HG03097 (cell line): Measurements from ENCODE around the gene HDAC7.

ENCODE experiments used
- ATAC-seq: cut with Tn5 transposase; IDR thresholded peaks from one replicate; pipeline ENCODE4 v1.9.1; 2021; ENCODE audit not compliant: unreplicated experiment, low FRiP score

The HDAC7 gene

GRCh38 chr12:47819896-47820630 is at the start of gene HDAC7:
Gene HDAC7, minus strand, starts transcription at chr12:47819903. Its CDS starts 118 bp downstream, at chr12:47819785.
- ATAC-seq, result no peak

- peak; percentile 70 for ATAC-seq
These were observed 48.9 kb upstream of the HDAC7 start for GRCh38 chr12:47868552-47869031.

DNA sequence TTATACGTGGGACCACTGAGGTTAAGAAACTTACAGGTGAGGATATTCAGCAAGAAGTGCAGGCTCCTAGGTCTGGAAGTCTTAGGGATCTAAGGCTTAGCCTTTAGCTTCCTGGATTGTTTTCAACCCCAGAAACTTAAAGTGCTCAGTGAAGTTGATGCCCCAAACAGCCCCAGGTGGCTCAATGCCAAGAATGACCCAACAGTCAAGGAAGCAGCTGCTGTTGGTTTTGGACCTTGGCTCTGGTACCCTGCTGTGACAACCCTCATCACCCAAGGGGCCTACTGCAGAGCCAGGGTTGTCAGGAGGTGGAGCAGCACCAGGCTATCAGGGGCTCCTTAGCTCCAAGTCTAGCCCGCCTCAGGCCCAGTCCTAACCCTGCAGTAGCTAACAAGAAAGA is 48.3 kb upstream of the HDAC7 start:
- ATAC-seq, result no peak

DNA sequence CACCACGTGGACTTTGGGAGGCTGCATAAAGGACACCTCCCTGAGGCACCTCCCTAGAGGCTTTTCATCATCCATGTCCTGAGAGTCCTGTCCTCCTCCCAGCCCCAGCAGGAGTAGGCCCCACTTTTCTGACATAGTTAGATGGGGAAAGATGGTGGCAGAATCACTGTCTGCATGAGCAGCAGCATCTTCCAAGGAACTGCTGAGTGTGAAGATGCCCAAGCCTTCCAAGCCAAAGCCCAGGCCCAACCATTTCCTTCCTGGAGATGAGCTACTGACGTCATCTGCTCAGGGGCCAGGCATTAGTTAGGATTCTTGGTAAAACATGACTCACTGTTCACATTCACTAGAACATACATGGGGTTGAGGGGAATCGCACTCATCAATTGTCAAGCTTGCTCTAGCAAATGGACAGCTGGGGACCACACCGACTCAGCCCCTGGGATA is 47.8 kb upstream of the HDAC7 start:
- no peak for ATAC-seq

DNA sequence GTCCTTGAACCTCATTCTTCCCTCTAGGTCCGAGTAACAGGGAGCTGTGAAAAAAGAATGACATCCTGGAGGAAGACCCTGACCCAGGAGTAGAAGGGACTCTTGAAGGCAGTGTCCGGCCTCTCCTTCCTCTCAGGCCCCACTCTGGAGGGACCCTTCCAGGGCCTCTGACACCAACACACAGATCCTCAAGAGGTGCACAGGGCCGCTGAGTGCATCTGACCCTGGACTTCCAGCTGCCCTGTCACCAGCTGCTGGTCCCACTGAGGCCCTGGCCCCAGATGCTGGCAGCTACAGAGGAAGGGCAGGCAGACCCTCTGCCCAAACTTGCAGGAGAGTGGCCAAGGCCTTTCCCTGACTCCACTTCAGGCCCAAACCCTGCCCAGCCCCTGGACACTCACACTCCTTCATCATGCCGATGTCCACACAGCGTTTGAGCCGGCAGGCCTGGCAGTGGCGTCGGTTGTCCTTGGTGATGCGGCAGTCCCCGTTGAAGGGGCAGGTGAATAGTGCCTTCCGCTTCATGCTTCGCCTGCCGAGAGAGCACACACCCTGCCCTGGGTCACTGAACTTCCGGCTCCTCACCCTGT is 45.0 kb upstream of the HDAC7 start:
- ATAC-seq, result no peak

- ATAC-seq, result no peak
These were observed 44.3 kb upstream of the HDAC7 start for GRCh38 chr12:47863985-47864384.

GRCh38 chr12:47863467-47863866 is 43.8 kb upstream of the HDAC7 start:
- no peak for ATAC-seq

- no peak for ATAC-seq
These were observed 43.2 kb upstream of the HDAC7 start for GRCh38 chr12:47862881-47863280.

GRCh38 chr12:47862167-47862750 is 42.6 kb upstream of the HDAC7 start:
- ATAC-seq, result no peak

- no peak for ATAC-seq
These were observed 41.2 kb upstream of the HDAC7 start for GRCh38 chr12:47860873-47861272.

DNA sequence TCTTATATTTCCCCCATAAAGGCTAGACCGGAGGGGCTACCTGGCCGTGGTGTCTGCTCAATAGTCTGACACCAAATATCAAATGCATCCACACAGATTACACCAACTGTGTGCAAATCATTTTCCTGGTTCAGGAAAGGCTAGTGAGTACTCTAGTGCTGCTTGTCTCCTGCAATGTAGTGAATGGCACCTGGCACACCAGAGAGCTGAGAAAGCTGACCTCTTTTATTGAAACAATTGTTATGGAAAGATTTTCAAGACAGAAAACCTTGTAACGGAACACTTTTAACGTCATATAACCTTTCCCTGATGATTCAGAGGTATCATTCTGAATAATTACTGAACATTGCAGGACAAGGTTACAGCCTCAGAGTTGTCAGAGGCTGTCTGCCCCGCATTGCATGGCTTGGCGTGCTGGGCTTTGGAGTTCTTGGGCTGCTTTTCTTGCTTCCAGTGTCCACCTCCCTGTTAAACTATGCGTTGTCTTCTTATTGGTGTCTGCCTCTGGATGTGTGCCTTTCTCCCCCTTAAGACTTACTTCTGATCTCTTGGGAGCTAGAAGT is 40.7 kb upstream of the HDAC7 start:
- no peak for ATAC-seq

DNA sequence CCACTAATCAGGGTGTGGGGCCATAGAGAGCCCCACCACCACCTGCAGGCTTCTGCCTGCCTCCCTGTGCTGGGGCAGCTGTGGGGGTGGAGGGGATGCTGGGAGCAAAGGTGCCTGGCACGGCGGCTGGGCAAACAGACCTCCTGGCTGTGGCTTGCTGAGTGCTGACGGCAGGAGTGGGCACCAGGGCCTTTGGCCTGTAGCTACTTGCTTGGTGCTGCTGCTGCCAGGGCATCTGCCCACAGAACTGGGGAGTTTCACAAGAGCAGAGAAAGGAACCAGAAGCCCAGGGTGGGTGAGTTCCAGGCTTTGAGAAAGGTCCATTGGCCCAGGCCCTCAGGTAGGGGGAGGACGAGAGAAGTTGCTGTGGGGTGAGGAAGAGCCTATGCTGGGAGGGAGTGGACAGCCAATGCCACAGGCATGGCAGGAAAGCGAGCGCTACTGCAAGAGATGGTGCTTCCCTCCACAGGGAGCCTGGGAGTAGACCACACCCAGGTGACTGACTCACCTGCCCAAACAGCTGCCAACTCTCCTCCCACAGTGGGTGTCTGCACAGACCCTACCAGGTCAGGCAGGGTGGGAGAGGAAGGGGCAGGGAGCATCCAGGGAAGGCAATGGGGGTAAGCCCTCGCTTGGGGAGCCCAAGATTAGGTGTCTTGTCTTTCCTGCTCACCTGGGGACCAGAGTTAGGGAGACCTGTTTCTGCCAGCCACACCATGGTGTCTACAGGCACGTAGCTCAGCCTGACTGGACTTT is 39.0 kb upstream of the HDAC7 start:
- ATAC-seq, result no peak

GRCh38 chr12:47856721-47857575 is 37.2 kb upstream of the HDAC7 start:
- ATAC-seq, result no peak

DNA sequence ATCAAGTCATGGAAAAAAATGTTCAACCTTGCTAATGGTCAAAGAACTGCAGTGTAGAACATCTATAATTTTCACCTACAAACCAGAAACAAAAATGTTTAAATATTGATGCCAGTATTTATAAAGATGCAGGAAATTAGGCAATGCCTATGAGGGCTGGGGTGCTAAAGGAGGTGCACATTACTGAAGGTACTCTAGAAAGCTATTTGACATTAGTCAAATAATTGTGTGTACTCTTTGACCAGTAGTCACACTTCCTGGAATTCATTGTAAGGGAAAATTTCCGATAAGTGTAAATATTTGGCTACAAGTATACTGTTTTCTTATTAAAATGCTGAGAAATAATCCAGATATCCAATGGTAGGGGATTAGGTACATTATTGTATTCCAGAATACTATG is 36.4 kb upstream of the HDAC7 start:
- ATAC-seq, result no peak

GRCh38 chr12:47855502-47855901 is 35.8 kb upstream of the HDAC7 start:
- no peak for ATAC-seq

- ATAC-seq, result no peak
These were observed 34.8 kb upstream of the HDAC7 start for GRCh38 chr12:47854531-47854930.

GRCh38 chr12:47852096-47852571 is 32.4 kb upstream of the HDAC7 start:
- ATAC-seq, result no peak

DNA sequence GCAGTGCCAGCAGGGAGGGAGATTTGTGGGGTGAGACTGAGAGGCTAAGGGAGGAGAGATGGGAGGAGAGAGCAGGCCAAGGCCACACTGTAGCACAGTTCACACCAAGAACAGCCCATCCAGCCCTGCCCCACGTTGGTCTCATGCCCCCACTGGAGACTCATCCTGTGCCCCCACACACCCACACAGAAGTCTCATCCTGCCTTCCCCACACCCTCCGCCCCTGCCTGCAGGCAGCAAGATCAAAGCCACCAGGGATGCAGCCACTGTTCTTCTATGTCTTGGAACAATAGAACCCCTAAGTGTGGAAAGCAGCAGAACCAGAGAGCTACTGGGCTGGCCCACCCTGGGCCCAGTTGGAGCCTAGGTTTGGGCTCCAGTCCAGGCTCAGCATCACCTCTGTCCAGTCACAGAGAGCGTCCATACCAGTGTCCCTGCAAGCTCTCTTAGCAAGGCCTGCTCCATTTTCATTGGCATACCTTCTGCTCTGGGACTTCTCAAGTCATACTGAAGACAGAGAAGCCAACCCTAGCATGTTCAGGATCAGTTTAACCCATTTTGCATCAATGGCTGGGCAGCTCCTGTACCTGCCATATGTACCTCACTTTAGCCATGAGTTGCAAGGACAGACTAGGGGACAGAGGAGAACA is 31.7 kb upstream of the HDAC7 start:
- no peak for ATAC-seq
